AG09319 (cell line): ENCODE results near the gene BAG3.

ENCODE experiments used
- DNase-seq: peaks from one replicate; pipeline ENCODE4 v3.0.0-alpha.2; 2010; ENCODE audit warnings: low read depth; ENCODE audit errors: extremely low read depth
- CTCF ChIP-seq: IDR thresholded peaks from 2 replicates; pipeline ENCODE4 v1.5.1; 2011; ENCODE audit warnings: low read depth, mild to moderate bottlenecking, inconsistent platforms, low read length, moderate library complexity

The BAG3 gene

GRCh38 chr10:119713744-119714483, 62.7 kb downstream of the BAG3 start:
- TF ChIP-seq CTCF, result no peak

GRCh38 chr10:119714484-119714816, 63.3 kb downstream of the BAG3 start:
- no peak for TF ChIP-seq CTCF
- no peak for DNase-seq

More at GRCh38 chr10:119713744-119714483, 62.7 kb downstream of the BAG3 start:
- no peak for DNase-seq

GRCh38 chr10:119715628-119716505, 64.7 kb downstream of the BAG3 start:
- TF ChIP-seq CTCF, result no peak
- no peak for DNase-seq

GRCh38 chr10:119723161-119723560, 72.0 kb downstream of the BAG3 start:
- no peak for DNase-seq
- no peak for TF ChIP-seq CTCF

- no peak for TF ChIP-seq CTCF
- no peak for DNase-seq
Measured at GRCh38 chr10:119723624-119724023, 72.4 kb downstream of the BAG3 start.

GRCh38 chr10:119724593-119725516, 73.7 kb downstream of the BAG3 start:
- no peak for DNase-seq

More at GRCh38 chr10:119724593-119725516, 73.7 kb downstream of the BAG3 start:
- TF ChIP-seq CTCF, result no peak
